DND-41 (cell line): ENCODE measurements around the gene KRTAP10-7.

ENCODE experiments used
- EZH2 ChIP-seq: IDR thresholded peaks from 3 replicates; pipeline ENCODE4 v1.6.1; 2012; ENCODE audit warnings: borderline replicate concordance, low read depth, mild to moderate bottlenecking, moderate library complexity, low read length, inconsistent platforms; ENCODE audit not compliant: severe bottlenecking
- TF ChIP-seq, protein P1 (sequence below): IDR thresholded peaks from 2 replicates; pipeline ENCODE4 v1.5.1; 2012; ENCODE audit warnings: borderline replicate concordance, low read length, moderate library complexity, mild to moderate bottlenecking; ENCODE audit not compliant: poor library complexity, severe bottlenecking; ENCODE audit errors: extremely low read depth

DNA sequence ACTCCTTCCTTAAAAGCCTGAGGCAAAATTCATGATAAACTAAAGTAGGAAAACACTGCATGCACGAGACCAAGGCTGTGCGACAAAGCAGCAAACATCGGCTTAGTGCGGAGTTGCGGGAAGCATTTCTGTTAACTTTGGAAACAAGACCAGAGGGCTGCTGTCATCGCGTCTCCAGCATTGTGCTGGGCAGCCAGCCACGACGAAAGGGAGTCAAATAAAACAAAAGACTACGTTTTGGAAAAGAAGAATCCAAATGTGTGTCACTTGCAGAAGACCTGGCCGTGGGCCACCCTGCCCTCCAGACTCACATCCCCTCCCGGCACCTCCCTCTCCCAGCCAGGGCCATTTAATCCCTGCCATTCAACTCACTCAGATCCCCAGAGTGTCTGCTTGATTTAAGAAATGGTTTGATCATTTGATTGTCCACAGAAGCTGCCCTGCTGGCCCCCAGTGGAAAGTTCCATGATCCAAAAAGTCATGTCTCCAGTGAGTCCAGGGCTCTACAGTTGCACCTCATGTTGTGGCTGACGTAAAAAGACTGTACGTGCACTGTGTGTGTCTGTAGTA is 43.4 kb downstream of the KRTAP10-7 start:
- TF ChIP-seq, protein P1, sequence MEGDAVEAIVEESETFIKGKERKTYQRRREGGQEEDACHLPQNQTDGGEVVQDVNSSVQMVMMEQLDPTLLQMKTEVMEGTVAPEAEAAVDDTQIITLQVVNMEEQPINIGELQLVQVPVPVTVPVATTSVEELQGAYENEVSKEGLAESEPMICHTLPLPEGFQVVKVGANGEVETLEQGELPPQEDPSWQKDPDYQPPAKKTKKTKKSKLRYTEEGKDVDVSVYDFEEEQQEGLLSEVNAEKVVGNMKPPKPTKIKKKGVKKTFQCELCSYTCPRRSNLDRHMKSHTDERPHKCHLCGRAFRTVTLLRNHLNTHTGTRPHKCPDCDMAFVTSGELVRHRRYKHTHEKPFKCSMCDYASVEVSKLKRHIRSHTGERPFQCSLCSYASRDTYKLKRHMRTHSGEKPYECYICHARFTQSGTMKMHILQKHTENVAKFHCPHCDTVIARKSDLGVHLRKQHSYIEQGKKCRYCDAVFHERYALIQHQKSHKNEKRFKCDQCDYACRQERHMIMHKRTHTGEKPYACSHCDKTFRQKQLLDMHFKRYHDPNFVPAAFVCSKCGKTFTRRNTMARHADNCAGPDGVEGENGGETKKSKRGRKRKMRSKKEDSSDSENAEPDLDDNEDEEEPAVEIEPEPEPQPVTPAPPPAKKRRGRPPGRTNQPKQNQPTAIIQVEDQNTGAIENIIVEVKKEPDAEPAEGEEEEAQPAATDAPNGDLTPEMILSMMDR: no peak
- no peak for TF ChIP-seq EZH2
